GM19351 (cell line): ENCODE measurements around the gene ZNF787.
"Not testable (repeated sequence)": the region's sequence is repeated elsewhere in the genome, so short reads cannot be mapped to it uniquely, and the experiment has no call there.

ENCODE experiments used
- ATAC-seq: cut with Tn5 transposase; IDR thresholded peaks from one replicate; pipeline ENCODE4 v1.9.1; 2021; ENCODE audit warnings: mild to moderate bottlenecking, moderate library complexity; ENCODE audit not compliant: unreplicated experiment

Gene ZNF787

GRCh38 chr19:56106993-56107392 is 14.1 kb downstream of the ZNF787 start:
- ATAC-seq = no peak

- ATAC-seq = no peak
Measured at GRCh38 chr19:56106397-56106849, 14.7 kb downstream of the ZNF787 start.

DNA sequence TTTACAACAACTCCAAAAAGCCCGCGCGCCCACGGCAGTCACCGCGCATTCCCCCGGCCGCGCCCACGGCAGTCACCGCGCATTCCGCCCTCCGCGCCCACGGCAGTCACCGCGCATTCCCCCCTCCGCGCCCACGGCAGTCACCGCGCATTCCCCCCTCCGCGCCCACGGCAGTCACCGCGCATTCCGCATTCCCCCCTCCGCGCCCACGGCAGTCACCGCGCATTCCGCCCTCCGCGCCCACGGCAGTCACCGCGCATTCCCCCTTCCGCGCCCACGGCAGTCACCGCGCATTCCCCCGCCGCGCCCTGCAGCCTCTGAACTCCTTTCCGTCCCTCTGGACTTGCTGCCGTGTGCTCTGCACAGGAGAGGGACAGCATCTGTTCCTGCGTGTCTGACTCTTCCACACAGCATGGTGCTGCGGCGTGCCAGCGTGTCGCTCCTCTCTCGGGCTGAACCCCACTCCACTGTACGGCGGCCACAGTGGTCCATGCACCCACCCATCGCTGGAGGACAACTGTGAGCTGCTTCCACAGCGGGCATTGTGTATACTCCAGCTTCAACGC is 15.2 kb downstream of the ZNF787 start:
- not testable (repeated sequence) for ATAC-seq

GRCh38 chr19:56105090-56105701 is 15.9 kb downstream of the ZNF787 start:
- no peak for ATAC-seq

DNA sequence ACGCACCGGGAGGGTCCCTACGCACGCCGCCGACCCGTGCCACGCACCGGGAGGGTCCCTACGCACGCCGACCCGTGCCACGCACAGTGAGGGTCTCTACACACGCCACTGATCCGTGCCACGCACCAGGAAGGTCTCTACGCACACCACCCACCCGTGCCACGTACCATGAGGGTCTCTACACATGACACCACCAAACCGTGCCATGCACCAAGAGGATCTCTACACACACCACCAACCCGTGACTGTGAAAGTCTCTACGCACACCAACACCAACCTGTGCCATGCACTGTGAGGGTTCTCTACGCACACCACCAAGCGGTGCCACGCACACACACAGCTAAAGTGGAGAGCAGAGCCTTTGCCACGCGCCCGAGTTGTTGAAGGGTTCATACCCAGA is 16.7 kb downstream of the ZNF787 start:
- no peak for ATAC-seq

- no peak for ATAC-seq
Measured at GRCh38 chr19:56103027-56103614, 18.0 kb downstream of the ZNF787 start.

- no peak for ATAC-seq
Measured at GRCh38 chr19:56101746-56102535, 19.2 kb downstream of the ZNF787 start.

- ATAC-seq = no peak
Measured at GRCh38 chr19:56101095-56101494, 20.0 kb downstream of the ZNF787 start.

DNA sequence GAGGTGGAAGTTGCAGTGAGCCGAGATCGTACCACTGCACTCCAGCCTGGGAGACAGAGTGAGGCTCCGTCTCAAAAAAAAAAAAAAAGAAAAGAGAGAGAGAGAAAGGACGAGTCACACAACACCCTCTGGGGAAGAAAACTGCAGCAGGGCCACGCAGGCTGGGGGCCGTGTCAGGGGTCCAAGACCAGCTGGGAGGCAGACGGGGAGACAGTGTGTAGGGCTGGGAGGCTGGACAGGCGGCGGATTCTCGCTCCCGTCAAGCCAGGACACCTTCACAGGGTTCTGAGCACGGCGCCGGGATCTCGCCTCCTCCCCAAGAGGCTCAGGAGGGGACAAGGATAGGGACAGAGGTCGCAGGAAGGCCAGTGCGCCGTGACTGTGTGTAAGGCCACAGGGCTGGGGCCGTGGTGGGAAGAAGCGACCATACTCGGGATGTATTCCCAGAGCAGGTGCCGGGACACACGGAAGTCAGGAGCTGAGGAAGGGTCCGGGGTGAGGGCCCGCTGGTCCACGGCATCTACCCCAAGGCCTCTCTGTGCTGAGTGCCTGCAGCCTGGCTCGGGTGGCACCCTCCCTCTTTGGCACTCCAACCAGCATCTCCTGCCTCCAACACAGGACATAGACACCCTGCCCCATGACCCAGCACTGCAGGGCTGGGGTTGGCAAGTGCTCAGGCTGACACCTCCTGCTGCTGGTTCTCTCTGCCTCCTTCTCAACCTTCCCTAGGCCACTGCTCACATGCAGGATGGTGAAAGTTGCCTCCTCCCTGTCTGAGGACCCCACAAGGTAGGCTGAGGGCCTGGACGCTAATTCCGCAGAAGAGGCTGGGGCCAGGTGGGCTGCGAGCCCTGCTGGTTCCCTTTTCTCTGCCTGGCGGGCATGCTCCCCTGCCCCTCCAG is 21.2 kb downstream of the ZNF787 start:
- no peak for ATAC-seq

DNA sequence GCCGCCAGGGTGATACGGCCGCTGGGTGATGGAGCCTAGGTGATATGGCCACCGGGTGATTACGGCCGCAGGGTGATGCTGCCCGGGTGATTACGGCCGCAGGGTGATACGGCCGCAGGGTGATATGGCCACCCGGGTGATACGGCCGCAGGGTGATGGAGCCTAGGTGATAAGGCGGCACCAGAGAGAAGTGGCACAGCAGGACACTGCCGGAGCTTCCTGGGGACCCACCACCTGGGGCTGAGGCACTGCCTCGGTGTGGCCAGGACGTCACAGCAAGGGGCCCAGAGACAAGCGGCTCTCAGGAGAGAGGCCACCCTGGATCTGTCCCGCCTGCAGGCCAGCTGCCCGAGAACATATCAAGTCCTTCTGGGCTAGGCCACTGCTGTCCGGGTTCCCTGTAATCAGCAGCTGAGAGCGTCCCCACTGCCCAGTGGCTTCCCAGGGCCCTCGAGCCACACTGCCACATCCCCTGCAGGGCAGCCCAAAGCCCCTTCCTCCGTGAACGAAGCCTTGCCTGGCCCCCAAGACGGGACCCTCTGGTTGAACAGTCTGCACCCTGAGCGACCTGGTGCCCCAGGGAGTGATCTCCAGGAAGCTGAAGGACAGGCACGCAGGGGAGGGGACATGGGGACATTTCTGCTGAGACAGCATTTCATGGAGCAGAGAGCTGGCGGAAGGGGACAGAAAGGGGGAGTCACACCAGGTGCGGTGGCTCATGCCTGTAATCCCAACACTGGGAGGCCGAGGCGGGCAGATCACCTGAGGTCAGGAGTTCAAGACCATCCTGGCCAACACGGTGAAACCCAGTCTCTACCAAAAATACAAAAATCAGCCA is 22.1 kb downstream of the ZNF787 start:
- no peak for ATAC-seq

DNA sequence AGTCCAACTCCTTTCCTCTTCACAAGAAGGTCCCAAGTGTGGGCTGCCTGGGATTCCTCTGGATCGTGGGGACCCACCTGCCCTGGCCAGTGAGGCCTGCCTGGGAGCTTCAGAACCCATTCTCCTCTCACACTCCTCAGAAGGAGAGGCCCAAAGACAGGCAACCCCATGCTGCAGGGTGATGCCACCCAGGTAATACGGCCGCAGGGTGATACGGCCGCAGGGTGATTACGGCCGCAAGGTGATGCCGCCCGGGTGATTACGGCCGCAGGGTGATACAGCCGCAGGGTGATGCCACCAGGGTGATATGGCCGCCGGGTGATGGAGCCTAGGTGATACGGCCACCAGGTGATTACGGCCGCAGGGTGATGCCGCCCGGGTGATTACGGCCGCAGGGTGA is 22.9 kb downstream of the ZNF787 start:
- not testable (repeated sequence) for ATAC-seq

GRCh38 chr19:56097776-56098175 is 23.3 kb downstream of the ZNF787 start:
- ATAC-seq = no peak

DNA sequence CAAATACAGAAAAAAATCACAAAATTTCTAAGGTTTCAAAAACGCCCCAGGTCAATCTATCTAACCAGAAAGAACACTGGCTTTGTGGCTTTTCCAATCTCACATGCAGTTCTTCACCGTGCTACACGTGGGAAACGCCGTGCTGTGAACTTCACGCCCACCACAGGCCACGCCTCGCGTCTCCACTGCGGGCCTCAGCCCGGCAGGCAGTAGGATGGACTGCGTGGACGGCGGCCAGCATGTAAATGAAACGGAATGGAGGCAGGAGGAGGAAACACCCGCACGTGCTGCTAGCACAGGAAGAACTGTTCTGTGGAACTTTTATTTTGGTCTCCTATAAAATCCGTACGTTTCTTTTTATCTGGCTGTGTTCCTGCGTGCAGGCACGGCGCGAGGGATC is 23.8 kb downstream of the ZNF787 start:
- ATAC-seq = no peak

DNA sequence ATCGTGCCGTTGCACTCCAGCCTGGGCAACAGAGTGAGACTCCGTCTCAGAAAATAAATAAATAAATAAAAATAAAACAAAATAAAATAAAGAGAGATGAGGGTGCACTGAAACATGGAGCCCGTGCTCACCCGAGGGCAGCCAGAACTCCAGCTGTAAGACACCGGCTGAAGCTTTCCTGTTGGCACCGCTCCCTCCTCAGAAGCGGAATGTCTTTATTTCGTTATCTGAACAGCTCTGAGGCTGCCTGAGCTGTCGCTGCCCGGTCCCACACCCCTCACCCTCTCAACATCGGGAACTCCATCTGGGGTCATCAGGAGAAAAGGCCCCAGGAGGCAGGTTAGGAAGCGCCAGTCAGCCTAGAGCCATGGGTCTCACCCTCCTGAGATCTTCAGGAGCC is 24.4 kb downstream of the ZNF787 start:
- no peak for ATAC-seq

DNA sequence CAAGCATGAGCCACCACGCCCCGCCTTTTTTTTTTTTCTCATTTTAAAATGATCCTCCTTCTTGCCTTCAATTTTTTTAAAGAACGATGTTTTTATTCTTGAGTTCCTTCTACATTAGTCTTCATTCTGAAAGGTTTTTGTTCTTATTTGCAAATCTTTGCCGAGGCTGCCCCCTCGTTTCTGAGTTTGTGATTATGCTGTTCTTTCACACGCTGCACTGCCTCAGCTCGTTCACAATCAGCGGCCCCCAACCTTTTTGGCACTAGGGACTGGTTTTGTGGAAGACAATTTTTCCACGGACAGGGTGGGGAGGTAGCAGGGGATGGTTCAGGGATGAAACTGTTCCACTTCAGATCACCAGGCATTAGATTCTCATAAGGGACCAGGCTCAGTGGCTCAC is 26.6 kb downstream of the ZNF787 start:
- no peak for ATAC-seq

GRCh38 chr19:56092685-56093631 is 28.1 kb downstream of the ZNF787 start:
- ATAC-seq = no peak

DNA sequence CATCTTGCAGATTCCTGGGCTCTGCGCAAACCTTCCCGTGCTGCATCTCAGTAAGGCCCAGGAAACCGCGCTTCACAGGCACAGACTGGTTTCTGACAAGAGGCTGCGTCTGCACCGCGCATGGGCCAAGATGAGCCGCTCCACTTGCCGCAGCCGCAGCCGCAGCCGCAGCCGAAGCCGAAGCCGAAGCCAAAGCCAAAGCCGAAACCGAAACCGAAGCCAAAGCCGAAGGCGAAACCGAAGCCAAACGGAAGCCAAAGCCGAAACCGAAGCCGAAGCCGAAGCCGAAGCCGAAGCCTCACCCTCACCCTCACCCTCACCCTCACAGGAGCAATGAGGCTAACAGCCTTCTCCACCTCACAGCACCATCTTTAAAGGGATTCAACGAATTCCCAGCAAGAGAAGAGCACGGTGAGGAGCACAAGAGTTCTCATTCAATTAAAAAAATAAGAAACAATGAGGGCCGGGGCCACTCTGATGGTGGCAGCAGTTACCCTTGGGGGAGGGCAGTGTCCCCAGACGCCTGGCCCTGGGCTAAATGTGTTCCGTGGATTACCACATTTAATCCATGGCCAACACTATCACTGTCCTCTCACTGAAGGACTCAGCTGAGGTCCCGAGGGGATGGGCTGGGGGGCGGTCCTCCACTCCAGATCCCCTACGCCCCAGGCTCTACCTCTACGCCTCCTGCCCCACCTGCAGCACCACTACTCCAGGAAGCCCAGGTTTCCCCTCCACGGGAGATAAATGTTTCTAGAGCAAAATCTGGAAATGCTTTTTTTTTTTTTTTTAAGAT is 29.1 kb downstream of the ZNF787 start:
- ATAC-seq = no peak

GRCh38 chr19:56091066-56091490 is 30.0 kb downstream of the ZNF787 start:
- no peak for ATAC-seq
